Mesenteric fat pad (tissue), 1 donor: ENCODE data around the gene MTCL1. TPM values are rescaled to one million over a fixed set of nuclear protein-coding genes. Genes with fewer than 3 reads are reported as not detected.

Experiments used
- DNase-seq: peaks from one replicate; pipeline ENCODE4 v3.0.0-alpha.2; 2020; ENCODE audit warnings: low spot score
- total RNA-seq: library from RNA; stranded (reverse); fragmentation: NEBNext Ultra II Directional; extraction: Animal tissue kit (Norgen Biotek cat#: 25700); gene quantifications from one replicate; pipeline ENCODE4 v1.2.1, GENCODE V29; 2021
- donor health status: DM: yes; HTN: yes; CAD: no.

Gene MTCL1
- total RNA-seq, 1 donor from 2014 or later: 2.3 TPM

- no peak for DNase-seq
Observed at GRCh38 chr18:8709248-8710059, 4.1 kb downstream of the MTCL1 start.

GRCh38 chr18:8711736-8712135 lies 6.4 kb downstream of the MTCL1 start:
- DNase-seq: no peak

GRCh38 chr18:8713691-8714090 lies 8.3 kb downstream of the MTCL1 start:
- DNase-seq: no peak

- no peak for DNase-seq
Observed at GRCh38 chr18:8715599-8715998, 10.2 kb downstream of the MTCL1 start.

GRCh38 chr18:8717011-8717770 lies 11.8 kb downstream of the MTCL1 start:
- DNase-seq: no peak

- no peak for DNase-seq
Observed at GRCh38 chr18:8718401-8718913, 13.1 kb downstream of the MTCL1 start.

- no peak for DNase-seq
Observed at GRCh38 chr18:8719192-8719591, 13.8 kb downstream of the MTCL1 start.

- no peak for DNase-seq
Observed at GRCh38 chr18:8720141-8720540, 14.8 kb downstream of the MTCL1 start.

- DNase-seq: no peak
Observed at GRCh38 chr18:8721094-8721669, 15.8 kb downstream of the MTCL1 start.

GRCh38 chr18:8721716-8722115 lies 16.4 kb downstream of the MTCL1 start:
- DNase-seq: no peak

GRCh38 chr18:8722946-8723820 lies 17.8 kb downstream of the MTCL1 start:
- no peak for DNase-seq

GRCh38 chr18:8724452-8724851 lies 19.1 kb downstream of the MTCL1 start:
- no peak for DNase-seq

GRCh38 chr18:8726281-8726680 lies 20.9 kb downstream of the MTCL1 start:
- no peak for DNase-seq

GRCh38 chr18:8726963-8727705 lies 21.8 kb downstream of the MTCL1 start:
- no peak for DNase-seq

GRCh38 chr18:8730080-8730827 lies 24.9 kb downstream of the MTCL1 start:
- DNase-seq: no peak

- DNase-seq: no peak
Observed at GRCh38 chr18:8732442-8733360, 27.3 kb downstream of the MTCL1 start.

- no peak for DNase-seq
Observed at GRCh38 chr18:8734496-8734895, 29.1 kb downstream of the MTCL1 start.

- no peak for DNase-seq
Observed at GRCh38 chr18:8735274-8735673, 29.9 kb downstream of the MTCL1 start.
